GM19372 (cell line): Measurements from ENCODE around the gene IGF1R.
"Not testable (repeated sequence)": the region's sequence is repeated elsewhere in the genome, so short reads cannot be mapped to it uniquely, and the experiment has no call there.

Source experiments
- ATAC-seq: cut with Tn5 transposase; IDR thresholded peaks from one replicate; pipeline ENCODE4 v1.9.1; 2021; ENCODE audit warnings: mild to moderate bottlenecking, low read depth, moderate library complexity; ENCODE audit not compliant: unreplicated experiment

IGF1R gene

GRCh38 chr15:98950248-98950647 lies 301.9 kb downstream of the IGF1R start:
- ATAC-seq, result no peak

- no peak for ATAC-seq
Measured at GRCh38 chr15:98951004-98951403, 302.7 kb downstream of the IGF1R start.

- no peak for ATAC-seq
Measured at GRCh38 chr15:98951493-98952320, 303.4 kb downstream of the IGF1R start.

- ATAC-seq, result peak; percentile 95
Measured at GRCh38 chr15:98952381-98952803, 304.1 kb downstream of the IGF1R start.

- peak; percentile 39 for ATAC-seq
Measured at GRCh38 chr15:98953000-98953787, 304.9 kb downstream of the IGF1R start.

DNA sequence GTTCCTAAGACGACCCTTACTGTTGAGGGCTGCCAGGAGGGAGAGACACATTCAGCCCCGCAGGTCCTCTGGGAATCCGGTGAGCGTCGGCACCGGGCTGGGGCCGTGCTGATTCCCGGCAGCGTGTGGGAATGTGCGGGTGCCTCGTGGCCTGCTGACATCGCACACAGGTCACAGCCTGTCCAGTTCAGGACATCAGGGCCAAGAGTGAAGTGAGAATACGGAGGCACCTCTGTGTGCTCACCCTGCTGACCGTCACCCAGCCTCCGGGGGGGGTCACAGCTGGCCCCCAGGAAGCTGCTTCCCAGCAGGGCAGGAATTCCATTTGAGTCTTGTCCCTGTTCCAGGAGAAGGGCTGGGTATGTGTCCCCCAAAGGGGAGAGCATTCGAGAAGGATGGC lies 305.6 kb downstream of the IGF1R start:
- no peak for ATAC-seq

- no peak for ATAC-seq
Measured at GRCh38 chr15:98954411-98954810, 306.1 kb downstream of the IGF1R start.

DNA sequence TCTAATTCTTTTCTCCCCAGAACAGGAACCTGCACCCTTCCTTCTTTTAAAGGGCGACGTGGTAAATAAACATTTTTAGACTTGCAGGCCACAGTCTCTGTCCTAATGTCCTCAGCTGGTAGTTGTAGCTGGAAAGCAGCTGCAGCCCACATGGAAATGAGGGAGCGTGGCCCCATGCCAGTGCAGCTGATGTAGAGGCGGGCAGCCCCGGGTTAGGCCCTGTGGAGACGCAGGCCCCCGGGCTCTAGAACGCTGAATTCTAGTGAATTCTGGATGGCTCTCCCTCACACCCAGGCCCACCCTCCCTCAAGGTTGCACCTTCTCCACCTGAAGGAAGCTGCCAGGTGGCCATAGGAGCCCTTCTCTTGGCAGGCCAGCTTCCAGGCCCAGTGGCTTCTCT lies 307.0 kb downstream of the IGF1R start:
- no peak for ATAC-seq

- ATAC-seq, result no peak
Measured at GRCh38 chr15:98955961-98956723, 307.8 kb downstream of the IGF1R start.

DNA sequence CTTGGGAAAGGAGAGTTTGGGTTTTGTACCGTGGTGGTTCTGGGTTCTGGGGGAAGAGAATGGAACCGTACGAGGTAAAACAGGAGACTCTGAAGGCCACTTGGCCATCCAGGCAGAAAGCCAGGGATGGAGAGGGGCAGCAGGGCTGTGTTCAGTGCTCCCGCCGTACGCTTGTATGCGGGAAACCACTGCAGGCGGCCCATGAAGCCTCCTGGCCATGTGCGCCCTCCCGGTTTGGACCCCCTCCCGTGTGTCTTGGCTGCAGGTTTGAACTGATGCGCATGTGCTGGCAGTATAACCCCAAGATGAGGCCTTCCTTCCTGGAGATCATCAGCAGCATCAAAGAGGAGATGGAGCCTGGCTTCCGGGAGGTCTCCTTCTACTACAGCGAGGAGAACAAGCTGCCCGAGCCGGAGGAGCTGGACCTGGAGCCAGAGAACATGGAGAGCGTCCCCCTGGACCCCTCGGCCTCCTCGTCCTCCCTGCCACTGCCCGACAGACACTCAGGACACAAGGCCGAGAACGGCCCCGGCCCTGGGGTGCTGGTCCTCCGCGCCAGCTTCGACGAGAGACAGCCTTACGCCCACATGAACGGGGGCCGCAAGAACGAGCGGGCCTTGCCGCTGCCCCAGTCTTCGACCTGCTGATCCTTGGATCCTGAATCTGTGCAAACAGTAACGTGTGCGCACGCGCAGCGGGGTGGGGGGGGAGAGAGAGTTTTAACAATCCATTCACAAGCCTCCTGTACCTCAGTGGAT lies 308.6 kb downstream of the IGF1R start:
- no peak for ATAC-seq

GRCh38 chr15:98957655-98958054 lies 309.3 kb downstream of the IGF1R start:
- ATAC-seq, result no peak

DNA sequence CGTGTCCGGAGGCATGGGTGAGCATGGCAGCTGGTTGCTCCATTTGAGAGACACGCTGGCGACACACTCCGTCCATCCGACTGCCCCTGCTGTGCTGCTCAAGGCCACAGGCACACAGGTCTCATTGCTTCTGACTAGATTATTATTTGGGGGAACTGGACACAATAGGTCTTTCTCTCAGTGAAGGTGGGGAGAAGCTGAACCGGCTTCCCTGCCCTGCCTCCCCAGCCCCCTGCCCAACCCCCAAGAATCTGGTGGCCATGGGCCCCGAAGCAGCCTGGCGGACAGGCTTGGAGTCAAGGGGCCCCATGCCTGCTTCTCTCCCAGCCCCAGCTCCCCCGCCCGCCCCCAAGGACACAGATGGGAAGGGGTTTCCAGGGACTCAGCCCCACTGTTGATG lies 309.7 kb downstream of the IGF1R start:
- no peak for ATAC-seq

GRCh38 chr15:98958918-98959639 lies 310.7 kb downstream of the IGF1R start:
- ATAC-seq, result no peak

DNA sequence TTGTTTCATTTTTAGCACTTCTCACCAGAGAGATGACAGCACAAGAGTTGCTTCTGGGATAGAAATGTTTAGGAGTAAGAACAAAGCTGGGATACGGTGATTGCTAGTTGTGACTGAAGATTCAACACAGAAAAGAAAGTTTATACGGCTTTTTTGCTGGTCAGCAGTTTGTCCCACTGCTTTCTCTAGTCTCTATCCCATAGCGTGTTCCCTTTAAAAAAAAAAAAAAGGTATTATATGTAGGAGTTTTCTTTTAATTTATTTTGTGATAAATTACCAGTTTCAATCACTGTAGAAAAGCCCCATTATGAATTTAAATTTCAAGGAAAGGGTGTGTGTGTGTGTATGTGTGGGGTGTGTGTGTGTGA lies 311.3 kb downstream of the IGF1R start:
- ATAC-seq, result no peak

DNA sequence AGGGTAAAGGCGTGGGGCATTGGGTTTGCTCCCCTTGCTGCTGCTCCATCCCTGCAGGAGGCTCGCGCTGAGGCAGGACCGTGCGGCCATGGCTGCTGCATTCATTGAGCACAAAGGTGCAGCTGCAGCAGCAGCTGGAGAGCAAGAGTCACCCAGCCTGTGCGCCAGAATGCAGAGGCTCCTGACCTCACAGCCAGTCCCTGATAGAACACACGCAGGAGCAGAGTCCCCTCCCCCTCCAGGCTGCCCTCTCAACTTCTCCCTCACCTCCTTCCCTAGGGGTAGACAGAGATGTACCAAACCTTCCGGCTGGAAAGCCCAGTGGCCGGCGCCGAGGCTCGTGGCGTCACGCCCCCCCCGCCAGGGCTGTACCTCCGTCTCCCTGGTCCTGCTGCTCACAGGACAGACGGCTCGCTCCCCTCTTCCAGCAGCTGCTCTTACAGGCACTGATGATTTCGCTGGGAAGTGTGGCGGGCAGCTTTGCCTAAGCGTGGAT lies 312.3 kb downstream of the IGF1R start:
- no peak for ATAC-seq

GRCh38 chr15:98963444-98963843 lies 315.1 kb downstream of the IGF1R start:
- no peak for ATAC-seq

DNA sequence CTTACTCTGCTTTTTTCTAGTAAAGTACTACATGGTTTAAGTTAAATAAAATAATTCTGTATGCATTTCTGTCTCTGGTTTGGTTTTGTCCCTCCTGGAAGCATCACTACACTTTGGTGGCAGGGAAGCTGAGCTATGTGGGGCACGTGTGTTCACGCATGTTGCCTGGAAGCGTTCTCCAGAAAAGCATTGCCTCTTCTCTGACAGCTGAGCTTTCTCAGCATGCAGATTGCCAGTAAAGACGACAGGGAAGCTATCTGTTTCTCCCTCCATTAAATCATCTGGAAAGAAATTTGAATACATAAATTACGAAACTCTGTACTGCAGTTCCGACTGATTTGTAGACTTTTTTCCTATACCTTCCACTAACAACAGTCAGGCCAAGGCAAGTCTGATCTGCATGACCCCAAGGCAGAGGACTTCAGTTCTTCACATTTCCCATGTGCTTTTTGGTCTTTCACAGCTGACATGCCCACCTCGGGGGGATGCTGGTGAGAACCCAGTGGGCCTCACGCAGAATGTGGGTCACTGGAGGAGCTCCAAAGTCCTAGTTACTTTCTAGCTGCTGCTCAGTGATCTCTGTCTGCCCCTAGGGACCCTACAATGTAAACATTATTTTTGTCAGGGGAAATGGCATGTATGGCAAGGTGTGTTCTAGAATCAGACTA lies 316.3 kb downstream of the IGF1R start:
- ATAC-seq, result no peak

- not testable (repeated sequence) for ATAC-seq
Measured at GRCh38 chr15:98965134-98965491, 316.8 kb downstream of the IGF1R start.

DNA sequence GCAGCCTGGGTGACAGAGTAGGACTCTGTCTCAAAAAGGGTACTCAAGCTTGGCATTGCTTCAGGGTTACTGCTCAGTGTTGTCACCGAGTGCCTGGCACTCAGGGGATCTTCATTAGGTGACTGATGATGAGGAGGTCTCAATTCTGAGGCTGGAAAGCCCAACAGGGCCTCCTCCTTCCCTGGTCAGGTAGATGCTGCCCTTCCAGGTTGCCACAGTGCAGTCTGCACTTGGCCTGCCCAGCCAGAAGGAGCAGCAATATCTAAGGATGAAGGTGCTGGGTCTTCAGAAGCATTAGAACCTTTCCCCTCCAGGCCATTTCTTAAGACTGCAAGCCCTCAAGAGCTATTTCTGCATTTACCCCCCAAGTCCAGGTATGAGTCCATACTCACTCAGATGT lies 317.3 kb downstream of the IGF1R start:
- no peak for ATAC-seq
